HG02885 (cell line): ENCODE data around the gene CISH.

Experiments used
- ATAC-seq: cut with Tn5 transposase; IDR thresholded peaks from one replicate; pipeline ENCODE4 v1.9.1; 2021; ENCODE audit warnings: mild to moderate bottlenecking; ENCODE audit not compliant: unreplicated experiment, poor library complexity

Gene CISH

GRCh38 chr3:50575372-50575771 lies 36.2 kb downstream of the CISH start:
- ATAC-seq, result no peak

- ATAC-seq, result no peak
These were observed 37.1 kb downstream of the CISH start for GRCh38 chr3:50574444-50574831.

GRCh38 chr3:50573566-50574443 lies 37.8 kb downstream of the CISH start:
- ATAC-seq, result no peak

- ATAC-seq, result no peak
These were observed 38.7 kb downstream of the CISH start for GRCh38 chr3:50572801-50573371.

GRCh38 chr3:50572158-50572557 lies 39.4 kb downstream of the CISH start:
- ATAC-seq, result peak; percentile 26

- ATAC-seq, result no peak
These were observed 40.1 kb downstream of the CISH start for GRCh38 chr3:50571486-50571885.

GRCh38 chr3:50570508-50571279 lies 40.9 kb downstream of the CISH start:
- no peak for ATAC-seq

- ATAC-seq, result peak; percentile 68
These were observed 42.4 kb downstream of the CISH start, which contains the start of gene HEMK1 for GRCh38 chr3:50568947-50569749. HEMK1 (plus strand) TSS chr3:50569522; CDS start chr3:50571105, 1,583 bp downstream.

GRCh38 chr3:50567386-50568167 lies 44.0 kb downstream of the CISH start, which contains the start of gene C3orf18:
C3orf18 (minus strand) TSS chr3:50567747; CDS start chr3:50565699, 2,048 bp downstream.
- peak; percentile 81 for ATAC-seq

- ATAC-seq, result no peak
These were observed 44.6 kb downstream of the CISH start for GRCh38 chr3:50567011-50567385.

GRCh38 chr3:50564321-50564720 lies 47.3 kb downstream of the CISH start:
- ATAC-seq, result no peak

- no peak for ATAC-seq
These were observed 47.7 kb downstream of the CISH start for GRCh38 chr3:50563867-50564266.

- ATAC-seq, result no peak
These were observed 48.7 kb downstream of the CISH start for GRCh38 chr3:50562861-50563260.

- no peak for ATAC-seq
These were observed 51.9 kb downstream of the CISH start for GRCh38 chr3:50559702-50560101.

GRCh38 chr3:50557915-50558314 lies 53.7 kb downstream of the CISH start:
- ATAC-seq, result no peak

GRCh38 chr3:50557106-50557505 lies 54.5 kb downstream of the CISH start:
- no peak for ATAC-seq
